Stimulated activated CD4-positive, alpha-beta T cell treated with anti-CD3 and anti-CD28 coated beads, Interleukin-4, amount 100 ng/mL, for 24 hours (primary cell): ENCODE measurements around the gene SLC38A3.
"Not testable (repeated sequence)": the region's sequence is repeated elsewhere in the genome, so short reads cannot be mapped to it uniquely, and the experiment has no call there.

Experiments
- DNase-seq: peaks from one replicate; pipeline ENCODE4 v3.0.0-alpha.2; 2020

Gene SLC38A3

DNA sequence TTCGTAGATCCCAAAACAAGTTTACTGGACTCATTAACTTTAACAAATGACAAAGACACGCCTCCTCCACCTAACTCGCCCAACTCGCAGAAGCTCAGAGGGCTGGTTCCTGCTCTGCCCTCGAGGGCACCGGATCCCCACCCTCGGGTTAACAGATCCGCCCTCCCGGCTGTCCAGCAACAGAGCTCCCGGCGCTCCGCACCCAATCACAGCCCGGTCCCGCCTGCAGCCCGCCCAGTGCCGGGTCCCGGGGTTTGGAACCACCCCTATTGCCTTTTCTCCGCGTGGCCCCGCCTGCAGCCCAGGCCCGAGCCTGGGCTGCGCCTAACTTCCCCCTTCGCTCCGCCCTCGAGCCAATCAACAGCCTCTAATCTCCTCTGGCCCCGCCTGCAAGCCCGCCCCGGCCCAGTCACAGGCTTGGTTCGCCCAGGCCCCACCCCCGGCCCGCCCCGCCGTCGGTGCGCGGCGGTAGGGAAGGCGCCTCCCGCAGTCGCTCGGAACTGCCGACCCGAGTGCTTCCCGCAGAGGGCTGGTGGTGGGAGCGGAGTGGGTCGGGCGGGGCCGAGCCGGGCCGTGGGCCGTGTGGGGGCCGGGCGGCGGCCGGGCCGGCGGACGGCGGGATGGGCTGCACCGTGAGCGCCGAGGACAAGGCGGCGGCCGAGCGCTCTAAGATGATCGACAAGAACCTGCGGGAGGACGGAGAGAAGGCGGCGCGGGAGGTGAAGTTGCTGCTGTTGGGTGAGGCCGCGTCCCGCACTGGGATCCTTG is 30.8 kb downstream of the SLC38A3 start, which contains the start of gene GNAI2:
TSS of gene GNAI2 (plus strand) at position 489 of the 768 bp plus-strand sequence. CDS start at position 621, 132 bp downstream.
- peak; percentile 99 for DNase-seq

DNA sequence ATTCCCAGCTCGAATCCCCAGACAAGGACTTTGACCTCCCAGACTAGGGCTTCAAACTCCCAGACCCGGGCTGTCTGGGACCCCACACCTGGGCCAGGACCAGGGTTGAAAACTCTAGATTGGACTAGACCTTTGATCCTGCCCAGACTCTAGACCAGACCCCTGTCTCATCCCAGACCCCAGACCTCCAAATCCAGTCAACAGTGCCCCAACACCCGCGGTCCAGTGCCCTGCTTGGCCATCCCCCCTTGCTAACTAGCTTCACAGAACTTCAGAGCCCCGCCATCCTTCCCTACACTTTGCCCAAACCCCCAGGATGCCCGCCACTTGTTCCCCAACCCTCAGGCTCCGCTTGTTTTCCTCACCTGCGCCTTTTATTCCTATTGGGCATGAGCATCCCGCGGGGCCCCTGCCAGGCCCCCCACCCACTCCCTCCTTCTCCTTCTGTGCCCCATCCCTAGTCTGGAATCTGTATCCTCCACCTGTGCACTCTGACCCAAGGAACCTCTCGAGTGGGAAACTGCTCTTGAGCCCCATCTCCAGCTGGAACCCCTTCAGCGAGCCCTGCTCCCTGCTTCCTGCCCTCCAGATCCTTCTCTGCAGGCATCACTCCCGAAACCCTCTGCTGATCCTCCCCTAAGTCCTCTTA is 31.5 kb downstream of the SLC38A3 start:
- no peak for DNase-seq

DNA sequence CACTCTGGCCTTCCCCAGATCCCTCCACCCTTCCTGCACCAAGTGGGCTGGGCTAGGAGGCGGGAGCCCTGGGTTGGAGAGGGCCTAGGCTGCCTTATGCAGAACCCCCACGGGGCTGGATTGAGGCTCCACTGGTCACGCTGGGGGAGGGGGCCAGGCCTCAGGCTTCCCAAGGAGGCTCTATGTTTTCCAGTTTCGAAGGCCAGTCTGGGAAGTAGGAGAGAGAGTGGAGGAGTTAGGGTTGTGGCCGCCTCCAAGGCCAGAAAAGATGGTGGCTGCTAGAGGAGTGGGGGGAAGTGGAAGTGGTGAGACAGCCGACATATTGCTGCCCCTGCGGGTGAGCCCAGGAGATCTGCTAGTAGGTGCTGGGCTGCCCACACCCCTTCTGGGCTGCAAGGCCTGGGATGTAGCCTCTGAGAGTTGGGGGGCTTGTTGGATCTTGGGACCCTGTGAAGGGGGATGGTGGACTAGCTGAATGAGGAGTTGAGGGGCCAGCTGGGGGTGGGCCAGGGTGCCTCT is 32.1 kb downstream of the SLC38A3 start:
- peak; percentile 27 for DNase-seq

DNA sequence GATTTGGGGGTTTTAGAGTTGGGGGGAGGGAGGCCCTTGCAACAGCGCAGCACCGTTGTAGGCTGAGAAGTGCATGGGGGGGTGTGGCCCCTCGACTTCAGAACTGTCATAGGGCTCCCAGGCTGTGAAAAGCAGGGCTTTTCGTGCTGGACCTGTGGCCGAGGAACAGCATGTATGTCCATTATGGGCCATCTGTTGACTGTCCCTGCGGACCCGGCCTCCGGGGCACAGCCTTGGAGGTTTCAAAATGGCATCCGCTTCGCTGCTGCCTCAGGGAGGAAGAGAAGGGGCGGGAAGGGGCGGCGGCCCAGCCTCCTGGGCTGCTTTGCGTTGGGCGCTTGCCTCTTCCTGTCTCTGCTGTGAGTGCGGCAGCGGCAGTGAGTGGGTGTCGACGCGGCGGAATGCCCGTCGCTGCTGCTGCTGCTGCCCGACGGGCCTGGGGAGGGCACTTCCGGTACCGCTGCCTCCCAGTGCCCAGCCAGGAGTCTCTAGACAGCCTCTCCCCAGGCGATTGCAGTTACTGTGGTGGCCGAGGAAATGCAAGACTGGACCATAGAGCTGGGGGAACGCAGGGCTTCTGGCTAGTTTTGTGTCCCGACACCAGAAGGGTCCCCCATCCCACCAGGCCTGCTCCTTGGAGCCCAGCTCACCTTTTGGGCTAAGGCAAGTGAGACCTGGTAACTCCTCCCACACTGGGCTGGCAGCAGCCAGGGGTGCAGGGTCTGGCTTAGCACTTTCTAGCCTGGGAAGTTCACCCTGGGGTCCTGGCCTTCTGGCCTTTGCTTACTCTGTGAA is 32.9 kb downstream of the SLC38A3 start:
- peak; percentile 89 for DNase-seq

DNA sequence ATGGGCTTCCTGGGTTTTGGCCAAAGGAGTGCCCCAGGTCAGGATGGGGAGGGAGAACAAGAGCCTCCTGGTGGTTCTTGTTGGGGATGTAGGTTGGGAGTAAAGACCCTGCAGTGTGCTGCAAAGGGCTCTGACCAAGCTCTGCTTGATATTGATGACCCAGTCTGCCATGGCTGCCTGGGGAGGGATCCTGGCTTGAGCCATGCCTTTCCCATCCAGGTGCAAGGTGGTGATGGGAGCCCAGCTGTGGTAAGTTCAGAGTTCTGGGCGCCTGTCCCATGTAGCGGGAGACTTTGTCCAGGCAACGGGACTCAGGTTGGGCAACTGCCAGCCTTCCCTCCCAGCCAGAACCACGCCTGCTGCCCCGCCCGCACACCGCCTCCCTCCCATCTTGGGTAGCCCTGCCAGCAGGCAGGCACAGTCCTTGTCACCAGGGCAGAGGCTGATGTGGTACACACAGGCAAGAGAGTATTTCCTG is 33.5 kb downstream of the SLC38A3 start:
- peak; percentile 26 for DNase-seq

DNA sequence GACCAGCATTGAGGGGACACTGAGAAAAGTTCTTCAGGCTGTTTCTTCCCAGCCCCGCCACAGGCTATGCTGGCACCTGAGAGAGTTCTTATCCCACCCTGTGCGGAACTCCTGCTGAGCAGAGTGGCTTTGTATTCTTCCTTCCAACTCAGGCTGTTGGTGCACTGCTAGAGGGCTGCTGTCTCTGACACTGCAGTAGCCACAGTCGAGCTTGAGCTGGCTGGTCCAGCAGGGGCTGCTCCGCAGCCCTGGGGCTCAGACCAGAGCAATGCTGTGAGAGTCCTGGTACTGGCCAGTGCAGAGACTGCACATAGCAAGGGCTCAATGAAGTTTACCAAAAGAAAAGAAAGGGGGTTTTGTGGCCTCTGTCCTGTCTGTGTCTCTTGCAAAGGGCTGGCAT is 34.6 kb downstream of the SLC38A3 start:
- DNase-seq = no peak

DNA sequence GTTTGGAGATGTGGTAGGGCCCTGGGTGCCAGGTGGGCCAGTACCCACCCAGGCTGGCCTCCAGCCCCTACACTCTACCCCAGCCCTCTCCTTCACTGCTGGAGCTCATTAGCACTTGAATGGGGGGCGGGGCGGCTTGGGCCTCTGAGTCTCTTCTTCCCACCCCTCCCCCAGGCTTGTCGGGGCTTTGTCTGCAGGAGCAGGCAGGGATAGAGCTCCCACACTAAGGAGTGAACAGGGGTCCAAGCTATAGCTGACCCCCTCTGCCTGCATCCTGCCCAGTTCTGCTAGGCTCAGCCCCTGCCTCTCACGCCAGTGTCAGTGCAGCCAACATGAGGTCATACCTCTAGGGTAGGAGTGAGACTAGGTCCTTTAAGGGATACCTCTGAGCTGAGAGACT is 36.1 kb downstream of the SLC38A3 start:
- no peak for DNase-seq

DNA sequence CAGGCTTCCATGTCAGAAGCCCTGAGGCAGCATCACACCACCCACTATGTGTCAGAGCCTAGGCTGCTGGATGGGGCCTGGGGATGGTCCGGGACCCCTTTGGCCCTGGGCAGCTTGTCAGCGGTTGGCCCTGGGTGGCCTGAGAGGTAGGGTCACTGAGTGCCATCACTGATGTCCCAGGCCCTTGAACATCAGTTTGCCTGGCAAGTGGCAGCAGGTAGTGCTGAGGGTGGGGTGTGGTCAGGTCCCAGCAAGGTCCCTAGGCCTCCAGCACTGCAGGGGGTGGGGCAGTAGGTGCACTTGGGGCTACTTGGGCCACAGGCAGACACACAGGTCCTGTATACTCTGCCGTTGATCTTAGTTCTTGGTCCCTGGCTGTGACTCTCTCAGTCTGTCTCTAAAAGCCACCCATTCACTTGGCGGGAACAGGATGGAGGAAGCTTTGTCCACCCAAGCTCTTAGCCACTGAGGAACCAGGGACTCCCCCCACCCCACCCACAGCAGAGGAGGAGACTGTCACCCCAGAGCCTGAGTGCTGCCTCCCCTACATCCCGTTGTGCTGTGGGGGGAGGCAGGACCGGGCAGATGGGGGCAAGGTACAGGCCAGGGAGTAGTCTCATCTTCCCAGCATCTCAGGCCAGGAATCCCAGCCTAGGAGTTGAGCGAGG is 36.8 kb downstream of the SLC38A3 start:
- no peak for DNase-seq

DNA sequence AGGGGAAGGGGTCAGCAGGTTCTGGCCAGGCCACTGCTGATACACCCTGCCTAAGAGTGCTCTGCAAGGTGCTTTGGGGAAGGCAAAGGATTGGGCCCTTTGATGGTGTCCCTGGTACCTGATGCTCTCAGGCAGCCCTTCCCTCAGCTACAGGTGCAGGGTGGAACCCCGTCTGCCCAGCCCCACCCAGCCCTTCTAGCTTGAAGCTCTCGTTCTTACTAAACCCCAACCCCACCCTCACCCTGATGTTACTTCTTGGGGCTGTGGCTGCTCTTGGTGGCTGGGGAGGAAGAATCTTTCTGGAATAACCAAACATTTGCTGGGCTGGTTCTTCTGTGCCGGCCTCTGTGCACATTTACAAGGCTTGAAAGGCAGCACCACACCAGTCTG is 37.3 kb downstream of the SLC38A3 start:
- DNase-seq = no peak

DNA sequence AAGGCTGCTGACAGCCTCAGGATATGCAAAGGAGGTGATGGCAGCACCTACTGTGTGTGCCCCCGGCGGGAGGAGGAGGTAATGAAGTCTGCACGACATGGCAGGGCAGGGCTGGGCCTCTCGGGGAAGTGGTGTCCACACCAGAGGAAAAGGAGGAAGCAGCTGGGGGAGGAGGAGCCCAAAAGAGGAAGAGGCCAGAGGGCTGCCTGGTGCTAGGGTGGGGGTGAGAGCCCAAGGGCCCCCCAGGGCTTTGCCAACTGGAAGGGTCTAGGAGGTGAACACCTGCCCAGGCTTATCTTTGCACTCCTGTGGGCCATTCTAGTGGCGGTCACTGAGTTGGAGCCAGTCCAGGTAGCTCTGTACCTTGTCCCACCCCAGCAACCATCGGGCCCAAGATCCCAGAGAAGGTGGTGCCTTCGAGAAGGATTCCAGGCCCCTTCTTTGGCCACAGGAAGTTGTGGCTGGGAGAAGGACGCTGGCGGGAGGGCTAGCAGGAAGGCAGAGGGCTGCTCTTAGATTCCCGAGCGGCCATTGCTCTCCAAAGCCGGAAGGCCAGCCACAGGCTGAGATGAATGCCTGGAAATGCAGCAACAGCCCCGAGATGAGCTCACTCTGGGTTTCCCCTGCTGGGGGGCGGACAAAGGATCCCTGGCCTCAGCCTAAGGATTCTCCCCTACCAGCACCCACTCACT is 37.9 kb downstream of the SLC38A3 start:
- peak; percentile 60 for DNase-seq

DNA sequence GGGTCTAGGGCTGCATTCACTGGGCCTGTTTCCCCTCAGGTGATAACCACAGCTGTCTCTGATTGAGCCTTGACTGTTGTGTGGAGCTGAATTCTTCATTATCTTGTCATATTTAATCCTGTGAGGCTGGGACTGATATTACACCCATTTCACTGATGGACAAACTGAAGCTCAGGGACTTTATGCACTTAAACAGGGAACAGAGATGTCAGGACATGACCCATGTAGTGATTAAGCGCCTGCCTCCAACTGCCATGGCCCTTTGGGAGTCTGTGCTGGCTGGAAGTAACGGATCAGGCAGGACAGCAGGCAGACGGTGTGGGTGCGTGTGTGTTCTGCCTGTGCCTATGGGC is 38.4 kb downstream of the SLC38A3 start:
- no peak for DNase-seq

DNA sequence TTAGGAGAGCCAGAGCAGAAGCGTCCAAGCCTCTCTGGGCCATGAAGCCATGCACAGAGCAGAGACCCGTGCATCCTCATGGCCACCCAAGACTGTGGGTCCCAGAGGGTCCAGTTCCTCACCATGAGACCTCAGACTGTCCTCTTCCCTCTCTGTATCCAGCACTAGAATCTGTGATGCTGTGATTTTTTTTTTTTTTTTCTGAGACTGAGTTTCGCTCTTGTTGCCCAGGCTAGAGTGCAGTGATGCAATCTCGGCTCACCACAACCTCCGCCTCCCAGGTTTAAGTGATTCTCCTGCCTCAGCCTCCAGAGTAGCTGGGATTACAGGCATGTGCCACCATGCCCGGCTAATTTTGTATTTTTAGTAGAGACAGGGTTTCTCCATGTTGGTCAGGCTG is 39.7 kb downstream of the SLC38A3 start:
- not testable (repeated sequence) for DNase-seq

DNA sequence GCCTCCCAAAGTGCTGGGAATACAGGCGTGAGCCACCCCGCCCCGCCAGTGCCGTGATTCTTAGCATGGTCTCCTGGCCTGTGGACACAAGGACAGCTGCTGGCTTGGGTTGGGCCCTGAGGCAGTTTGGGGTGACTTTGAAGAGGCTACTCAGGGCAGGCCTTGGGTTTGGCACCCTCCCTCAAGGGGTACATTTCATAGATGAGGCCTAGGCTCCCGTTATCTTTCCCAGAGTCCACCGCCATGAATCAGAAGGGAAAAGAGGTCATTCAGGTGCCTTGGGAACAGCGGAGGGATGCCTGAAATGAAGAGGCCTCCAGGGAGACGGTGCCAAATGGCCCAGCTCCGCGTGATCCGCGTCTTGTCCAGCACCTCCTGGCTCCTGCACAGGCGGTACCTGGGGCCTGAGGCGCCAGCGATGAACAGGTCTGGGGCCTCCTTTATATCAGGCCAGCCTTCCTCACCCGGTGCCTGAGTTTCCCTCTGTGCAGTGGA is 40.2 kb downstream of the SLC38A3 start:
- DNase-seq = no peak

DNA sequence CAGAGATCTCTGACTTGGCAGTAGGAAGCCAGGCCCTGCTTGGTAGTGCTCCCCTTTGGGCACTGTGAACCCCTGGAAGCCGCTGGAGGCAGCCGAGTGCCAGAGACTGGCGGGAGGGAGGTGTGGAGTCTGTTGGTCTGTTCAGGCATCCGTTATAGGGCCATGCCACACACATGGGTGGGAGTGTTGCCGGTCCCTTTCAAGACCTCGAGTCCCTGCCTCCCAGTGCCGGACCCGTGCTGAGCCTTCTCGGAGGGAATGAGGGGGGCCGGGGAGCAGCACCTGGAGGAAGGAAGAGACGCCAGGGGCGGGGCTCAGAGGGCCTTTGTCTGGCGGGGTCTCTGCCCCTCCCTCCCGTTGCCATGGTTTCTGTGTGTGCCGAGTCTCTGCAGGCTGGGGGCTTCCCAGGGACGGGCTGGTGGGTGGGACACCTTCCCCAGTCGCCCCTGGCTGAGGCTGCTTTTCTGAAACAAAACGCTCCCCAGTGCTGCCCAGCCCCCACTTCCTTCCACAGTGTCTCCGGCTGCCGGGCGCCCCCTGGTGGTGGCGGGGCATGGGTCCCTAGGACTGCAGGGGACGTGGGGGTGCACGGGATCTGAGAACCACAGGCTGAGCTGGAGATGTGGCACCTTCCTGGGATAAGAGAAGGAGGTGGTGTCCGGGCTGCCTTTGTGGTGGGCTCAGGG is 40.9 kb downstream of the SLC38A3 start:
- DNase-seq = peak; percentile 96

DNA sequence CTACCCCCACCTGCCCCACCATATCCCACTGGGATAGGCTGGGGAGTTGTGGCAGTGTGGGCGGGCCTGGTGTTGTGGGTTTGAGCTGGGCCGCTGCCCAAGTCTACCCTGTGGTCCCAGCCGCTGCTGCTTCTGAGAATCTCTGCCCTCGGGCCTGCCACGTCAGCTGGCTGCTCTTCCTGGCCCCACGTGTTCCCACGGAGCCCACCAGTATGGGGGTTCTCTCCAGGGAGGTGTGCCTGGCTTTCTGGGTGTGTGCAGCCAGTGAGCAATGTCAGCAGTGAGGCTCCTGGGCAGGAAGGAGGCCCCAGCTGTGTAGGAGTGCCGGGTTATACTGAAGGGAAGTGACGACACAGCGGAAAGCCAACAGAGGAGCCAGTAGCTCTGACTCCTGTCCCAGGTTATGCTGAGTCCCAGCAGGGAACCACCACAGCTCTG is 41.5 kb downstream of the SLC38A3 start:
- peak; percentile 90 for DNase-seq

DNA sequence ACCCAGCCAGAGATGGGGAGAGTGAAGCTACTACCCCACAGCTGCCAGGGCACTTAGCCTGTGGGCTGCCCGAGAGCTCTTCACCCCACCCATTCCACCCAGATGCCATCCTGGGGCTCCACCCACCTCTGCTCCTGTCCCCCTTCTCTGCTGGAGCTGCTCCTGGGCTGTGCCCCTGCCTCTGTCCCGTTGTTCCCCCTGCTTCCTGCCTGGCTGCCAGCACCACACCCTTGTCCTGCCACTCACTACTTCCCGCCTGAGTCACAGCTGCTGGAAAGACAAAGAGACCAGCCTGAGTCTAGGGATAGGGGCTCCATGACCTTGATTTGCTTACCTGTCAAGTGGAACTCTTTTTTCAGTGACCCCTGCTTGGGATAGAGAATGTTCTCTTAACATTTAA is 43.3 kb downstream of the SLC38A3 start:
- no peak for DNase-seq

DNA sequence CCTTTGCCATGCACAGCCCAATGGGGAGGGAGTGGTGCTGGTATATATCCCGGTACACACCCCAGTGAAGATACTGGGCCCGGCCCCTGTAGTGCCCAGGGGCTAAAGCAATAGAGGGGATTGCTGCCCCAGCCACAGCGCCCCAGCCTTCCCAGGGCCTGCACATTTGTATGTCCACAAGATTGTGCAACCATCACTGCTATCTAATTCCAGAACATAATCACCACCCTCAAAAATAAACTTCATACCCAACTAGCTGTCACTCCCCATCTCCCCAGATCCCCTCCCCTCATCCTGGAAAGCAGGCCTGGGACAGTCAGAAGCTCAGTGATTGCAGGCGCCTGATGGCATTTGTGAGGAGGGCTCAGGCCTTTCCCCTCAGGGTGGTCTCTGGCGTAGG is 44.4 kb downstream of the SLC38A3 start:
- no peak for DNase-seq

DNA sequence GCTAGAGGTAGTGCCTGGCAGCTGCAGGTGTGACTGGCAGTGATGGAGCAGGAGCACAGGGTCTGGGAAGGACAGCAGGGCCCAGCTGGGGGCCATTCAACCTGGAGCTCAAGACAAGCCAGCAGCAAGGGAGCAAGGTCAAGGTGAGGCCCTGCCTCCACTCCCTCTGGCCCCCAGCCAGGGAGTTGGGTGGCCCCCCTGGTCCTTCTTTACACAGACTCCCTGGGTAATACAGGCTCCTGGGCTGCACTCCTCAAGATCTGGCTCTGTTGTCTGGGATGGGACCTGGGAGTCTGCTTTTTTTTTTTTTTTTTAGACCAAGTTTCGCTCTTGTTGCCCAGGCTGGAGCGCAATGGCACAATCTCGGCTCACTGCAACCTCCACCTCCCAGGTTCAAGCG is 45.4 kb downstream of the SLC38A3 start:
- no peak for DNase-seq

DNA sequence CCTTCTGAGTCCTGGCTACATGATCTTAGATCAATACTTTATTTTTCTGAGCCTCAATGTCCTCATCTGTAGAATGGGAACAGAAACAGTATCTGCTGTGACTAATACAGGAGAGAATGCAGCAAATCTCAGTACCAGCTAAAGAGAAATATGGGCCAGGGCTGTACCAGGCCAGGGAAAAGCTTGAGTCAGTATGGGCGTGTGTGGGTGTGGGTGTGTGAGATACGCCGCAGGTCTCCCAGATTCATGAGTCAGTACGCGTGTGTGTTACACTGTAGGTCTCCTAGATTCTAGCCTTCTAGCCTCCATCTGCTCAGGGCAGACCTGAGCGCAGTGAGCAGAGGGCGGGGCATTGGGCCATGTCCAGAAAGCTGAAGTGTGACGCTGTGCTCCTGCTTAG is 46.1 kb downstream of the SLC38A3 start:
- DNase-seq = peak; percentile 70

DNA sequence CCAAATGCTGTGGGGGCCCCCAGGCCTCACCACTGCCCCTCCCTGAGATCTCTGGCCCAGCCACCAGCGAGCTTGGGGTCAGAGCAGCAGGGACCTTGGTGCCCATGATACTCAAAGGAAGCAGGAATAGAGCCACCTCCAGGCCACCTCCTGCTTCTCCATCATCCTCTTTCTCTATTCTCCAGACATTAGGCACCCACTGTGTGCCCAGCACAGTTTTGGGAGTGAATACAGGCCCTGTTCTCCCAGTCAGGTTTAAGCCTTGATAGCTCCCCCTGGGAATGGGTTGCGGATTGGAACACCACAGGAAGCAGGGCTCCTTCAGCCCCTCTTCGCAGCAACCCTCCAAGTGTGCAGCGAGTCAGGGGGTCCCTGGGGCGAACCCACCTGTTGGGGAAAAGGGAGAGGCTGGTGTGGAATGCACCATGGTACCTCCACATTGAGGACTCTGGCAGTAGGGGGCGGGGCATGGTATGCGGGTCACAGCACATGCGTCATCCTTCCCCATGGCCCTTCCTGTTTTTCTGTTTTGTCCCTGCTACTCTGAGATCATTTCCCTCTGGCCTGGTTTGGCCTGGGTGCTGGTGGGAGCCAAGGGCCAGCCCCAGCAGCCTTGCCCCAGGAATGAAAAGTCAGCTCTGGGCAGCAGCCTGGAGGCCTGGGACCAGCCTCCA is 49.6 kb downstream of the SLC38A3 start:
- DNase-seq = no peak

DNA sequence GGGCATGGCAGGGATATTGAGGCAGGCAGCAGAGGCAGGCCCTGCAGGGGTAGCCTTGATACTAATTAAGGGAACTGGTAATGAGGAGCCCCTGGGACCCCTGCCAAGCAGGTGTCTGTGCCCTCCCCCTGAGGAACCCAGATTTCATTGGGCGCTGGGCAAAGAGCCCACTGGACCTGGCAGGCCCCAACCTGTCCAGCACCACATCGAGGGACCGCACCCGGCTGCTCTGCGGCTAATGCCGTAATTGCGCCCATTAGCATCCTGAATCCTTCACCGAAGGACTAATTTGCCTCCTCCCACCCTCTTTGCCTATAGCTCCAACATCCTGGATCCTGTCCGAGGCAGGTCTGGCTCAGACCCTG is 50.2 kb downstream of the SLC38A3 start:
- no peak for DNase-seq
